Stimulated activated memory B cell treated with anti-CD40 and anti-IgM and Interleukin-4, amounts not matched to agents 10 μg/mL and 1 μg/mL and 100 μg/mL, for 72 hours (primary cell): Measurements from ENCODE around the gene LGALS1.
"Not testable (repeated sequence)": the region's sequence is repeated elsewhere in the genome, so short reads cannot be mapped to it uniquely, and the experiment has no call there.

ENCODE experiments used
- ATAC-seq: fragments of 150-1000 bp; cut with Tn5 transposase; 2 replicates; pipeline ENCODE4 v1.10.0; 2021
- H3K27ac Mint-ChIP-seq: one replicate; pipeline ENCODE4 v1.8.0; 2022; ENCODE audit warnings: mild to moderate bottlenecking, mixed read lengths
- H3K27me3 Mint-ChIP-seq: one replicate; pipeline ENCODE4 v1.8.0; 2022; ENCODE audit warnings: mixed read lengths
- H3K36me3 Mint-ChIP-seq: one replicate; pipeline ENCODE4 v1.8.0; 2022; ENCODE audit warnings: mixed read lengths
- H3K4me1 Mint-ChIP-seq: one replicate; pipeline ENCODE4 v1.8.0; 2022; ENCODE audit warnings: mixed read lengths
- H3K4me3 Mint-ChIP-seq: one replicate; pipeline ENCODE4 v1.8.0; 2022; ENCODE audit warnings: mild to moderate bottlenecking, moderate library complexity, mixed read lengths
- H3K9me3 Mint-ChIP-seq: one replicate; pipeline ENCODE4 v1.8.0; 2022; ENCODE audit warnings: mixed read lengths

The LGALS1 gene

DNA sequence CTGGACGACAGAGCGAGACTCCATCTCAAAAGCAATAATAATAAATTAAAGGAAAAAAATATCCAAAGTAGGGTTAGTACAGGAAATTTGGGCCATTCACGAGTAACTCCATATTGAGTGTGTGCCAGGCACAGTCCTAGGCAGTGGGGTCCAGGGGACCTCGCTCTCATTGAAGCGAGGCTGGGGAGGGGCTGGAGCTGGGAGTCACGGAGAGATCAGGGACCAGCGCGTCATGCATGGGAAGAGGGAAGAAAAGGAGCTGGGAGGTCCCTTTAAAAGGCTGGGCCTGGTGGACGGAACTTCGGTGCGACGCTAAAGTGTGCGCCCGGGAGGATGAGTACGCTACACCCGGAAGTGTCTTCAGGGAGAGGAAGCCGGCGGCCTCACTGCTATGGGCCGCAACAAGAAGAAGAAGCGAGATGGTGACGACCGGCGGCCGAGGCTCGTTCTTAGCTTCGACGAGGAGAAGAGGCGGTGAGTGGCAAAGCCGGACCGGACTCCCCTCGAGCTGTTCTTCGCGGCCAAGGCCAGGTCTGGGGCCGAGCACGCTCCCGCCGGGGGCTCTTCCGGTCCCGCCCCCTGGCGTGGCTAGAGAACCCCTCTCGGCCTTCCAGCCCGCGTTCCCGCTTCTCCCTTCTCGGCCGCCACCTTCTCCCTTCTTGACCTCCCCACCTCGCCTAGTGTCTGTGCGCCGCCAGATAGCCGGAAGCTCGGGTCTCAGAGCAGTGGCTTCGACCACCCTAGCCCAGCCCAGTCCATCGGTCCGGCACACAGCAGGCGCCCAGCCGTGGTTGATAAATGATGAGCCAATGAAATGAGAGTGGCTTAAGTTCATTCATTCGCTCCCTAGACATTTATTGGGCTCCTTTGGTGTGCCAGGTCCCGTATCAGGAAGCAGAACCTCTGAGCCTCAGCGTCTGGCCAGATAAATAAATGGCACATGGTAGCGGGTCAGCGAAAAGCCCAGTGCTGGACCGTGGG, 10.9 kb downstream of the LGALS1 start, which contains the start of gene NOL12:
TSS of gene NOL12 (plus strand) at position 342 of the 981 bp plus-strand sequence. CDS start at position 392, 50 bp downstream.
- Mint-ChIP-seq H3K4me1 (peaks cover 38% of the 10 kb centered on the region), H3K27ac (peak within 1 kb of the TSS; percentile 85), H3K9me3 (no peaks in the 10 kb centered on the region), H3K4me3 (peak within 1 kb of the TSS; percentile 95), H3K27me3 (no peaks in the 10 kb centered on the region), H3K36me3 (peaks cover 22% of the 10 kb centered on the region)
- ATAC-seq: peak; percentile 94

DNA sequence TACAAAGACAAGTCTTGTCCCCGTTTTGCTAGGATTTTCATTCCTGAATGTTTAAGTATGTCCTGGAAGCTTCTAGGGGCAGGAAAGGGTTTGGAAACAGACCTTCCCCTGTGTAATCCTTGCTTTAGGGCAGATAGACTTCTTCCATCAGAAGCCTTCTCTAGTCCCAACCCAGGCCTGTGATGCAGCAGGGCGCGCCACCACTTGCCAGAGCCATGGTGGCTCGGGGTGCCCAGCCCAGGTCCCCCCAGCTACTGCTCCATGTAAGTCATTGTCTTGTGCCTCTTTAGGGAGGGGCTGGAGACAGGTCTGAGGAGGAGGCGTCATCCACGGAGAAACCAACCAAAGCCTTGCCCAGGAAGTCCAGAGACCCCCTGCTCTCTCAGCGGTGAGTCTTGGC, 15.0 kb downstream of the LGALS1 start:
- H3K27me3 Mint-ChIP-seq: no peaks in the 10 kb centered on the region
- H3K36me3 Mint-ChIP-seq: peaks cover 52% of the 10 kb centered on the region
- H3K4me3 Mint-ChIP-seq: no peak overlapping the region
- no peak for ATAC-seq
- no peak overlapping the region for H3K27ac Mint-ChIP-seq
- peaks cover 28% of the 10 kb centered on the region for H3K4me1 Mint-ChIP-seq
- no peaks in the 10 kb centered on the region for H3K9me3 Mint-ChIP-seq

DNA sequence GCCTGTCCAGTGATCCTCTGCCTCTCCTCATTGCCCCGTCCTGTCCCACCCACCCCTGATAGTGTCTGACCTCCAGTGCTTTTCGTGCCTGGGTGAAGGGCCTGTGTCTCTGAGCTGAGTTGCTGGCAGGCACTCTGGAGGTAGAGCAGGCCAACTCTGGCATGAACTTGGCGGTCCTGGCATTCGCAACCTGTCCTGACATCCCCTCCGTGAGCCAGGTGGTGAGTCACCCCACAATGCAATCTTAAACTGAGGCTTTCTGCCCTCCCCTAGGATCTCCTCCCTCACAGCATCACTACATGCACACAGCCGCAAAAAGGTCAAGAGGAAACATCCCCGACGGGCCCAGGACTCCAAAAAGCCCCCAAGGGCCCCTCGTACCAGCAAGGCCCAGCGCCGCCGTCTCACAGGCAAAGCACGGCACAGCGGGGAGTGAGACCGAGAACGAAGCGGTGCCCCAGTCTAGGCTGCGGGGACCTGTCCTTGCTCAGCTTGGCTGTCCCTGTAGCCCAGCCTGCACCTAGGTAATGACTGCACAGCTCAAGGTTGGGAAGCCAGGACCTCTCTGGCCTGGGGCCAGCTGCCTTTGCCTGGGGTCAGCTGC, 15.6 kb downstream of the LGALS1 start:
- H3K27ac Mint-ChIP-seq: no peak overlapping the region
- no peaks in the 10 kb centered on the region for H3K27me3 Mint-ChIP-seq
- H3K4me1 Mint-ChIP-seq: peaks cover 28% of the 10 kb centered on the region
- H3K36me3 Mint-ChIP-seq: peaks cover 58% of the 10 kb centered on the region
- H3K9me3 Mint-ChIP-seq: no peaks in the 10 kb centered on the region
- H3K4me3 Mint-ChIP-seq: no peak overlapping the region
- no peak for ATAC-seq

DNA sequence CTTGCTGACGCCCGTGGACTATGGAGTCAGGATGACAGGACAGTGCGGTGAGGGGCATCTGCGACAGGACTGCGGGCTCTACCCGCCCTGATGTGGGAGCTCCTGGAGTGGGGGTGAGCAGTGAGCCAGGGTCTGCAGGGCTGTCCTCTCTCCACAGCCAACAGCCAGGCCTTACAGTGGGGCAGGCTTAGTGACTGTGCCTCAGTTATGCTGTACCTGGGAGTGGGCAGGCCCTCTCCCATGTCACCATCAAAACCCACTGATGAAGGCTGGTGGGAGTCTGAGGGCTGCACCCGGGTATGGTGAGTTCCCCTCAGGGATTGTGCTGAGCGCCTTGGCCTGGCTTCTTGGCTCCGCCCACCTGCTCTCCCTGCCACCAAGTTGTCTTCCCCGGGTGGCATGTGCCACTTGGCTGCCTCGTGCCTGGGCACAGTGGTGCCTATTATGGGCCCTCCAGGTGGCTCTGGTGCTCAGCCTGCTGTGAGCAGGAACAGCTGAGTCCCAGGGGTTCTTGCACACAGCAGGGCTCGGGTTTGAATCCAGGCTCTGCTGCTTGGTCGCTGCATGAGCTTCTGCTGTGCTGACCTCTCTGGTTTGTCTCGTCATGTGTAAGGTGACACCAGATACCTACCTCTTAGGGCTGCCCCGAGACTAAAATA, 17.3 kb downstream of the LGALS1 start:
- no peaks in the 10 kb centered on the region for H3K9me3 Mint-ChIP-seq
- peaks cover 26% of the 10 kb centered on the region for H3K4me1 Mint-ChIP-seq
- ATAC-seq: no peak
- no peak overlapping the region for H3K4me3 Mint-ChIP-seq
- H3K36me3 Mint-ChIP-seq: peaks cover 58% of the 10 kb centered on the region
- no peaks in the 10 kb centered on the region for H3K27me3 Mint-ChIP-seq
- no peak overlapping the region for H3K27ac Mint-ChIP-seq

DNA sequence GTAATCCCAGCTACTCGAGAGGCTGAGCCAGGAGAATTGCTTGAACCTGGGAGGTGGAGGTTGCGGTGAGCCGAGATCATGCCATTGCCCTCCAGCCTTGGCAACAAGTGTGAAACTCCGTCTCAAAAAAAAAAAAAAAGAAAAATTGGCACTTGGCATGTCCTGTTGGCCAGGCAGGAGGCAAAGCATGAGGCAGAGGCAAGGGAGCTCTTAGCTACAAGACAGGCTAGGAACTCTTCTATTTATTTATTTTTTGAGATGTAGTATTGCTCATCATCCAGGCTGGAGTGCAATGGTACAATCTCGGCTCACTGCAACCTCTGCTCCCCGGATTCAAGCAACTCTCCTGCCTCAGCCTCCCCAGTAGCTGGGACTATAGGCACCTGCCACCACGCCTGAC, 18.7 kb downstream of the LGALS1 start:
- not testable (repeated sequence) for H3K4me3 Mint-ChIP-seq, H3K9me3 Mint-ChIP-seq, H3K27ac Mint-ChIP-seq, H3K27me3 Mint-ChIP-seq, ATAC-seq
- peaks cover 19% of the 10 kb centered on the region for H3K4me1 Mint-ChIP-seq
- peaks cover 47% of the 10 kb centered on the region for H3K36me3 Mint-ChIP-seq

DNA sequence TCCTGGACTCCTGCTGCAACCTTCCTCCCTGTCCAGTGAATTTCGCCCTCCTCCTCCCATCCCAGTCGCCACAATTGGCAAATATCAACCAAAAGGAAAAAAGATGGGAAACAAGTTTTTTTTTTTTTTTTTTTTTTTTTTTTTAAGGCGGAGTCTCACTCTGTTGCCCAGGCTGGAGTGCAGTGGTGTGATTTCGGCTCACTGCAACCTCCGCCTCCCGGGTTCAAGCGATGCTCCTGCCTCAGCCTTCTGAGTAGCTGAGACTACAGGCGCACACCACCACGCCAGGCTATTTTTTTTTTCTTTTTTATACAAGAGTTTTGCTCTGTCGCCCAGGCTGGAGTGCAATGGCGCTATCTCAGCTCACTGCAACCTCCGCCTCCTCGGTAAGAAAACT, 20.8 kb downstream of the LGALS1 start:
- peaks cover 37% of the 10 kb centered on the region for H3K36me3 Mint-ChIP-seq
- H3K27ac Mint-ChIP-seq, H3K4me3 Mint-ChIP-seq, H3K9me3 Mint-ChIP-seq, H3K27me3 Mint-ChIP-seq, ATAC-seq: not testable (repeated sequence)
- peaks cover 19% of the 10 kb centered on the region for H3K4me1 Mint-ChIP-seq

DNA sequence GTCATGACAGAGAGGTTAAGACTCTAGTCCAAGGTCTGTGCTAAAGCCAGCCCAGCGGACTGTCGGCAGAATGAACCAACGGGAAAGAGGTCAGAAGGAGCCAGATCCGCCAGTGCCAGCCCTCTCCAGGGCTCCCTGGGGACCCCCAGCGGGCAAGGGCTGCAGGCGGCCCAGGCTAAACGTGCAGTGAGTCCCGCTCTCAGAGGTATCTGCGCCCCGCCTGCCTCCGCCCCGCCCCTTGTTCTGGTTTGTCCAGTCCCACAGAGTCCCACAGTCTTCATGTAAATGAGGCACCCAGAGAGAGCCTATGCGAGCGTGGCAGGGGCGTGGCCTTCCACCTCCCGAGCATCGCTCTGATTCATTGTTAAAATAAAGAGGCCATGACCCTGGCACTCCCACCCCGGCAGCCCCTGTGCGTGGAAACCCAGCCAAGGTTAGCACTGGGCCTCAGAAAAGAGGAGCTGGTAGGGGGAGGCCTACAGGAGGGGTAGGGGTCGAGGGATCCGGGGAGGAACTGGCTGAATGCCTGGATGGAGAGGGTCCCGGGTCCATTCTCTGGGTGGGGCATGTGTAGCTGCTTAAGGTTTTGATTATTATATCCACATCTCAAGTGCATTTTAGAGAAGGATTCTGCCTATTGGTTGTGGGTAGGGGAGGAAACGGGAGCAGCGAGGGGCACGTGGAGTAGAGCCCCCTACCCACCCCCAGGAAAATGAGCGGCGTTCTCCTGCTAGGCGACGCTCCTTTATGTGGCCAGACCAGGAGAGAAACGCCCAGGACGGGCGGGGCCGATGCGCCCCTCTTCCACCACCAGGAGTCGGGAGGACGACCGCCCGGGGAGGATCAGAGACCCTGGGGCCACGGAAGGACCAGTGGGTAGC, 21.5 kb downstream of the LGALS1 start, which contains the start of gene TRIOBP:
TSS of gene TRIOBP (plus strand) at position 392 of the 881 bp plus-strand sequence. CDS start 4,318 bp downstream, outside the sequence.
- ATAC-seq: peak; percentile 94
- H3K4me1 Mint-ChIP-seq: peaks cover 19% of the 10 kb centered on the region

DNA sequence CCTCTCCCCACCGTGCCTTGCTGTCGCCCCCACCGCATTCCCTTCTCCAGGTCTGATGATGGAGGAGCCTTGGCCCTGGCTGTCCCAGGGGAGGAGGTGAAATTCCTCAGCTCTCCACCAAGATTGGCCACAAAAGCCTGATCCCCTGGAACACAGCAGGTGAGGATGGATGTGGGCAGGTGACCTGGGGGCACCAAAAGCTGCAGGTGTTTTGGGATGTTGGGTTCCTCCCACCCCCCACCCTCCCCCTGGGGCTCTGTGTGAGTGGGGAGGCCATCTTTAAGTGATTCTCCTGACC, 22.1 kb downstream of the LGALS1 start:
- Mint-ChIP-seq H3K27ac (no peak overlapping the region), H3K4me1 (peaks cover 19% of the 10 kb centered on the region), H3K4me3 (no peak overlapping the region), H3K36me3 (peaks cover 25% of the 10 kb centered on the region), H3K27me3 (no peaks in the 10 kb centered on the region), H3K9me3 (no peaks in the 10 kb centered on the region)
- ATAC-seq: no peak

More for the DNA sequence above, 21.5 kb downstream of the LGALS1 start, which contains the start of gene TRIOBP:
- Mint-ChIP-seq H3K4me3 (no peak within 1 kb of the TSS), H3K9me3 (no peaks in the 10 kb centered on the region), H3K27ac (no peak within 1 kb of the TSS), H3K36me3 (peaks cover 31% of the 10 kb centered on the region), H3K27me3 (no peaks in the 10 kb centered on the region)

DNA sequence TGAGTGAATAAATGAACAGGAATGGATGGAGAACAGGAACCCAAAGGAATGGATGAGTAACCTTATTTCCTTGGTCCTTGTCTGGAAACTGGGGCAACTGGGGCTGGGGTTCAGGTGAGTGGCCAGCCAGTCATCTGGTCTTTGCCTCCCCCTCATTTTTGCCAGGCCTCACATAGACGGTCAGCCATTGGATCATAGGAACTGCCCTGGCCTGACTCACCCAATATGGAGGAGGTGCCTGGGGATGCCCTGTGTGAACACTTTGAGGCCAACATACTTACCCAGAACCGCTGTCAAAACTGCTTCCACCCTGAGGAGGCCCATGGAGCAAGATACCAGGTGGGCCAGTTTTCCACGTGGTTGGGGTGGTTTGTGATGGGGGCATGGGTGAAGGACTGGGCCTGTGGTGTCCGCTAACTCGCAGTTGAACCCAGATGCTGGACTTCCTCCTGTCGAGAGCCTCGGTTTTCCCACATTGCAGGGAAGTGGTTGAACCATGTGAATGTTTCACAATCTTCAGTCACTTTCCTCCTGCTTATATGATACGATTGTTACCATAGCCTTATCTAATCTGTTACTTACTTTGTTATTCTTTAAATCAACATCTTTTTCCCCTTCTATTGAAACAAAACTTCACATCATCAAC, 25.8 kb downstream of the LGALS1 start:
- H3K4me3 Mint-ChIP-seq: no peak overlapping the region

DNA sequence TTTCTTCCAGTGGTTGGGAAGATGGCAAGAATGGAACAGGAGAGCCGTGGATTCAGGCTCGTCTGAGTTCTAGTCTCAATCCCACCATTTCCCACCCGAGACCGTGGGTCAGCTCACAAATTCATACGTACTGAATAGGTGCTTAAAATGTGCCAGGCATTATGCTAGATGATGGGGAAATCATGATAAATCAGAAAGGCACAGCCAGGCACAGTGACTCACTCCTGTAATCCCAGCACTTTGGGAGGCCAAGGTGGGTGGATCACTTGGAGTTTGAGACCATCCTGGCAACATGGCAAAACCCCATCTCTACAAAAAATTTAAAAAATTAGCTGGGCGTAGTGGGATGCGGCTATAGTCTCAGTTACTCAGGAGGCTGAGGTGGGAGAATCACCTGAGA, 28.5 kb downstream of the LGALS1 start:
- H3K36me3 Mint-ChIP-seq: peaks cover 23% of the 10 kb centered on the region
- no peaks in the 10 kb centered on the region for H3K4me1 Mint-ChIP-seq
- no peaks in the 10 kb centered on the region for H3K9me3 Mint-ChIP-seq
- no peak overlapping the region for H3K27ac Mint-ChIP-seq
- no peak overlapping the region for H3K4me3 Mint-ChIP-seq
- no peak for ATAC-seq
- no peaks in the 10 kb centered on the region for H3K27me3 Mint-ChIP-seq

More for the DNA sequence above, 25.8 kb downstream of the LGALS1 start:
- H3K36me3 Mint-ChIP-seq: peaks cover 23% of the 10 kb centered on the region
- peaks cover 9% of the 10 kb centered on the region for H3K4me1 Mint-ChIP-seq
- H3K27ac Mint-ChIP-seq: no peak overlapping the region
- no peak for ATAC-seq
- H3K27me3 Mint-ChIP-seq: no peaks in the 10 kb centered on the region
- no peaks in the 10 kb centered on the region for H3K9me3 Mint-ChIP-seq

DNA sequence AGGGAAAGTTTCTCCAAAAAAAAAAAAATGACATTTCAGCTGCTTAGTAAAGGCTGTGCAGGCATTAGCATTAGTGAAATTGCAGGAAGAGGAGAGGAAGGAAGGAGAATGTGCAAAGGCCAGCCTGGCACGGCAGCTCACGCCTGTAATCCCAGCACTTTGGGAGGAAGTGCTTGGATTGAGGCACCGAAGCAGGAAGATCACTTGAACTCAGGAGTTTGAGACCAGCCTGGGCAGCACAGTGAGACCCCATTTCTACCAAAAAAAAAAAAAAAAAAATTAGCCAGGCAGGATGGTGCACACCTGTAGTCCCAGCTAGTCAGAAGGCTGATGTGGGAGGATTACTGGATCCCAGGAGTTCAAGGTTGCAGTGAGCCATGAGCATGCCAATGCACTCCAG, 29.2 kb downstream of the LGALS1 start:
- Mint-ChIP-seq H3K9me3 (no peaks in the 10 kb centered on the region), H3K4me3 (no peak overlapping the region), H3K36me3 (peaks cover 24% of the 10 kb centered on the region), H3K27me3 (no peaks in the 10 kb centered on the region), H3K27ac (no peak overlapping the region), H3K4me1 (no peaks in the 10 kb centered on the region)
- ATAC-seq: no peak

DNA sequence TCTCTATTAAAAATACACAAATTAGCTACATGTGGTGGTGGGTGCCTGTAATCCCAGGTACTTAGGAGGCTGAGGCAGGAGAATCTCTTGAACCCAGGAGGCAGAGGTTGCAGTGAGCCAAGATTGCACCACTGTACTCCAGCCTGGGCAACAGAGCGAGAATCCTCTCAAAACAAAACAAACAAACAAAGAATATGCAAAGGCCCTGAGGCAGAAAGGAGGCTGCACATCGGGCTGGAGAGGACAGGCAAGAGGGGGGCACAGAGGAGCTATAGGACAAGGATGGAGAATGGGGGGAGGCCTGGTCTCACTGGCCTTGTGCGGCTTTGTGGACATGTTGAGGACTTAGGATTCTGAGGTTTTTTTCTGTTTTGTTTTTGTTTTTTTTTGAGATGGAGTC, 29.8 kb downstream of the LGALS1 start:
- H3K9me3 Mint-ChIP-seq: no peaks in the 10 kb centered on the region
- H3K4me3 Mint-ChIP-seq: no peak overlapping the region
- H3K27me3 Mint-ChIP-seq: no peaks in the 10 kb centered on the region
- H3K36me3 Mint-ChIP-seq: peaks cover 29% of the 10 kb centered on the region
- no peak overlapping the region for H3K27ac Mint-ChIP-seq
- no peak for ATAC-seq
- no peaks in the 10 kb centered on the region for H3K4me1 Mint-ChIP-seq

DNA sequence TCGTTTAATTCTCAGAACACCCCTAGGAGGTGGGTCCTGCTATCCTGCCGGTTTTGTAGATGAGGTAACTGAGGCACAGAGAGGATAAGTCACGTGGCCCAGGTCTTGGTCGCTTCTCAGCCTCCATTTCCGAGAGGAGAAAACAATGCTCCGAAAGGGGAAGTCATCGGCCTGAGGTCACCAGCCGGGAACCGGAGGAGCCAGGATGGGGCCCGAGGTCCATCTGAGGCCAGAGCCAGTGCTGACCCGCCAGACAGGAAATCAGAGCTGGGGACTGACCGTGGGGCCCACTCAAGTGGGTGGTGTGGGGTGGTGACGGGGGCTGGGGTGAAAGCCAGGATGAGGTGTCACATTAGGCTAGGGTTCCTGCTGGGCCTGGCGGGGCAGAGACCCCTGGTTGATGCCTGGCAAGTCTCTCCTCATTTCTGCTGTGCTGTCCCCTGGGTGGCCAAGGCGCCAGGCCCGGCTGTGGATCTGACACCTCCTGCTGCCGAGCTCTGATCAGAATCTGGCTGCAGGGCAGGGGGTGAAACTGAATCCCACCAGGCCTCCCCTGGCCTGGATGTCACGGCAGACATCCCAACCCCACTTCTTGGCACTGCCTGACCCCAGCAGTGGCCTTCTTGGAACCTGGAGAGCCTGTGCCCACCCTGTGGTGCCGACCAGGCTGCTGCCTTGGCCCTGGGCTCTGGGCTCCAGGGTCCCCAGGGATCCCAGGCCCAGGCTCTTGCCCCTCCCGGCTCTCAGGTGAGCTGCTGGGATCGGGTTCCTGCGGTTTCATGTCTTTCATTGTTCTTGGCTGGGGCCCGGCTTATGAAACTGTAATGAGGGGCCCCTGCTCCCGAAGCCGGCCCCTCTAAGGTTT, 33.4 kb downstream of the LGALS1 start:
- H3K4me1 Mint-ChIP-seq: peaks cover 6% of the 10 kb centered on the region

DNA sequence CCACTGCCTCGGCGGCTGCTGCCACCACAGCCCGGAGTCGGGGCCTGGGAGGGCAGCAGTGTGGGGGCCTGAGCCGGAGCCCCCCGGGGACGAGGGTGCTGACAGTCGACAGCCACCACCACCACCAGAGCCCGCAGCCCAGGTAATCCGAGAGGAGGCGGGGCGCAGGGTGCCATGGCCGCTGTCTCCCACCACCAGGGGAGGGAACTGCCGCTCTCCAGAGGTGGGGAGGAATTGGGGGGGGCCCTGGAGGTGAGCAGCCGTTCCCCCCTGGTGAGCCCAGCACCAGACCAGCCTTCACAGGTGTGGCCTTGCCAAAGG, 34.0 kb downstream of the LGALS1 start:
- Mint-ChIP-seq H3K27ac (no peak overlapping the region), H3K36me3 (peaks cover 28% of the 10 kb centered on the region), H3K27me3 (no peaks in the 10 kb centered on the region), H3K4me1 (peaks cover 7% of the 10 kb centered on the region), H3K4me3 (no peak overlapping the region), H3K9me3 (no peaks in the 10 kb centered on the region)
- no peak for ATAC-seq

More for the DNA sequence above, 33.4 kb downstream of the LGALS1 start:
- Mint-ChIP-seq H3K27me3 (no peaks in the 10 kb centered on the region), H3K27ac (no peak overlapping the region), H3K9me3 (no peaks in the 10 kb centered on the region), H3K36me3 (peaks cover 33% of the 10 kb centered on the region), H3K4me3 (no peak overlapping the region)
- ATAC-seq: no peak
